Upper lobe of left lung (tissue), 4 donors: ENCODE data around the gene CYP19A1.

Experiments
- CTCF ChIP-seq, 6 experiments: fragments of 450-650 bp in 4 of 6; fragments of 200-600 bp in 2 of 6; sonication (generic) in 2 of 6; IDR thresholded peaks; one replicate each; pipeline ENCODE4 v1.5.1; 2016 to 2019; ENCODE audit warnings: antibody characterized with exemption in 6 of 6
- EP300 ChIP-seq, 4 donors: sonication (generic); formaldehyde crosslinking; IDR thresholded peaks; one replicate each; pipeline ENCODE4 v1.5.1; 2017; ENCODE audit warnings: antibody characterized with exemption in 4 of 4, control low read depth in 2 of 4
- POLR2A ChIP-seq, 4 donors: fragments of 450-650 bp; IDR thresholded peaks; one replicate each; pipeline ENCODE4 v1.5.1; 2016 to 2017; ENCODE audit warnings: antibody characterized with exemption in 4 of 4, mild to moderate bottlenecking in 2 of 4

- TF ChIP-seq CTCF (IDR thresholded peaks at IDR 0.05) (no peak), POLR2A (IDR thresholded peaks at IDR 0.05) (no peak), EP300 (IDR thresholded peaks at IDR 0.05) (no peak)
Observed at GRCh38 chr15:51386029-51386428, 47.6 kb upstream of the CYP19A1 start.
